ENCODE data around the gene SUPT3H. TPM values are rescaled to one million over a fixed set of nuclear protein-coding genes. Genes with fewer than 3 reads are reported as not detected.

Gene SUPT3H
- polyA plus RNA-seq, 1 experiment: 8.7 TPM

DNA sequence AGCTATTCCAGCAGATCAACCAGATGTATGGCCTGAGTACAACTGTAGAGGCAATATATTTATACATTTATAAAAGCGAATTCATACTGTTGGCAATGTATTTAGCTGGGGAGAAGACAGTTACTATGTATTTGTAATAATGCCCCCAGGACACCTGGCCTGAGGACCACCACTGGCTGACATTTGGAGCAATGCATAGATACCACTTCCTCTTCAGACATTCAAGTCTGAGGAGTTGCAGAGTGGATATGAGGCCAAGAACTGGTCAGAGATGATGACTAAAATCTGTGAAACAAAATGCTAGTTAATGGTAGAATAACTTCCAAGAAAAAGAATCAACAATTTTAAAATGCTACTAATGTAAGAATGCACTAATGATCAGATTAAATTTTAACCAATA is 527.9 kb downstream of the SUPT3H start:
- no peak for DNase-seq (ENCODE audit: low read depth, low spot score)
- Histone ChIP-seq H3K4me3 (ENCODE audit: low read depth, low read length) (no peak overlapping the region), H3K27ac (ENCODE audit: low read depth, low read length) (no peak overlapping the region), H3K27me3 (ENCODE audit: control insufficient read depth, insufficient read depth, low read length) (no peaks in the 10 kb centered on the region), H3K9me3 (ENCODE audit: control insufficient read depth, insufficient read depth, low read length) (no peaks in the 10 kb centered on the region)
- CTCF ChIA-PET: no interaction called here
- TF ChIP-seq CTCF (IDR thresholded peaks at IDR 0.05; ENCODE audit: low read depth, low read length): no peak
- POLR2A ChIA-PET: no interaction called here

GRCh38 chr6:44843734-44844133 is 534.0 kb downstream of the SUPT3H start:
- no peak for DNase-seq (ENCODE audit: low read depth, low spot score)
- no peaks in the 10 kb centered on the region for H3K9me3 ChIP-seq (ENCODE audit: control insufficient read depth, insufficient read depth, low read length)
- H3K27ac ChIP-seq (ENCODE audit: low read depth, low read length): no peak overlapping the region
- ChIA-PET POLR2A (no interaction called here), CTCF (interaction anchor here (0.7 kb wide), 1 partner anchor 1391 kb away, joined by 3 read pairs; no protein-coding TSS in a partner anchor)
- no peak for TF ChIP-seq CTCF (IDR thresholded peaks at IDR 0.05; ENCODE audit: low read depth, low read length)
- H3K27me3 ChIP-seq (ENCODE audit: control insufficient read depth, insufficient read depth, low read length): no peaks in the 10 kb centered on the region
- no peak overlapping the region for H3K4me3 ChIP-seq (ENCODE audit: low read depth, low read length)

DNA sequence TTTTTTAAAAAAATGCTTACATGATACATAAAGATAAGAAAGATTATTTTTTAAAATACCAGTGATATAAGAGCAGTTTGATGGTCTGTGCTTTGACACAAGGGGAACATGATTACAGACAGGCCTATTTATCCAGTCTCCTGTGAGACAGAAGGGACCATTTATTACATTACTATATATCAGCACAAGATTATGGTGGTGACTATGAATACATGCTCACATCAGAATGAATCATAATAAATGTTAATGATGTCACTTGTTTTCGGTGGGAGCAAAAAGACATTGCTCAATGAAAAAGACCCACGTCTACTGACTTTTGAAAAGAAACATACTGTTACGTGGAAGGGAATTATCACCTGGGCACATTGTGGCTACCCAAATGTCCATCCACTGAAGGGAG is 535.1 kb downstream of the SUPT3H start:
- Histone ChIP-seq H3K4me3 (ENCODE audit: low read depth, low read length) (no peak overlapping the region), H3K27ac (ENCODE audit: low read depth, low read length) (no peak overlapping the region), H3K27me3 (ENCODE audit: control insufficient read depth, insufficient read depth, low read length) (no peaks in the 10 kb centered on the region), H3K9me3 (ENCODE audit: control insufficient read depth, insufficient read depth, low read length) (no peaks in the 10 kb centered on the region)
- ChIA-PET CTCF (no interaction called here), POLR2A (no interaction called here)
- no peak for TF ChIP-seq CTCF (IDR thresholded peaks at IDR 0.05; ENCODE audit: low read depth, low read length)
- DNase-seq (ENCODE audit: low read depth, low spot score): no peak

GRCh38 chr6:44841829-44842228 is 535.9 kb downstream of the SUPT3H start:
- ChIA-PET POLR2A (no interaction called here), CTCF (no interaction called here)
- H3K27ac ChIP-seq (ENCODE audit: low read depth, low read length): no peak overlapping the region
- H3K9me3 ChIP-seq (ENCODE audit: control insufficient read depth, insufficient read depth, low read length): no peaks in the 10 kb centered on the region
- DNase-seq (ENCODE audit: low read depth, low spot score): no peak
- TF ChIP-seq CTCF (IDR thresholded peaks at IDR 0.05; ENCODE audit: low read depth, low read length): no peak
- no peak overlapping the region for H3K4me3 ChIP-seq (ENCODE audit: low read depth, low read length)
- no peaks in the 10 kb centered on the region for H3K27me3 ChIP-seq (ENCODE audit: control insufficient read depth, insufficient read depth, low read length)

DNA sequence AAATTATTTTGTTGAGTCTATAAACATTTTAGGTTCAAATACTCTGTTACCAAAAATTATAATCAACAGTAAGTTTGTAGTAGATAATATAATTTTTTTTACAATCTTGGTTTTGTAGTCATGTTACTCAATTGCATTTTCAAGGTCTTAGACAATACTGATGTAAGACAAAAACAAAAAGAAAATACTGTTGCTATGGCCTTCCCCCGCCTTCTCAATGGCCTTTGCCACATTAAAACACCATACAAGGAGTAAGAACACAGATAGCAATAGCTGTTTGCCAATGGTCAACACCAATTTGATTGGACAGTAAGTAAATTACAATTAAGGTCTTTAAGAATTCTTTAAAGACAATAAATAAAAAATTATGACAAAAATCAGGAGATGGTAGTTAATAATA is 540.0 kb downstream of the SUPT3H start:
- no peak for TF ChIP-seq CTCF (IDR thresholded peaks at IDR 0.05; ENCODE audit: low read depth, low read length)
- ChIA-PET POLR2A (no interaction called here), CTCF (no interaction called here)
- H3K4me3 ChIP-seq (ENCODE audit: low read depth, low read length): no peak overlapping the region
- no peak overlapping the region for H3K27ac ChIP-seq (ENCODE audit: low read depth, low read length)
- no peak for DNase-seq (ENCODE audit: low read depth, low spot score)
- no peaks in the 10 kb centered on the region for H3K27me3 ChIP-seq (ENCODE audit: control insufficient read depth, insufficient read depth, low read length)
- no peaks in the 10 kb centered on the region for H3K9me3 ChIP-seq (ENCODE audit: control insufficient read depth, insufficient read depth, low read length)

All from AG04450 (cell line).